Measurements from ENCODE around the gene OR2T34. TPM values are rescaled to one million over a fixed set of nuclear protein-coding genes. Genes with fewer than 3 reads are reported as not detected.

The OR2T34 gene
- total RNA-seq, 1 donor from 2014 or later: not detected

DNA sequence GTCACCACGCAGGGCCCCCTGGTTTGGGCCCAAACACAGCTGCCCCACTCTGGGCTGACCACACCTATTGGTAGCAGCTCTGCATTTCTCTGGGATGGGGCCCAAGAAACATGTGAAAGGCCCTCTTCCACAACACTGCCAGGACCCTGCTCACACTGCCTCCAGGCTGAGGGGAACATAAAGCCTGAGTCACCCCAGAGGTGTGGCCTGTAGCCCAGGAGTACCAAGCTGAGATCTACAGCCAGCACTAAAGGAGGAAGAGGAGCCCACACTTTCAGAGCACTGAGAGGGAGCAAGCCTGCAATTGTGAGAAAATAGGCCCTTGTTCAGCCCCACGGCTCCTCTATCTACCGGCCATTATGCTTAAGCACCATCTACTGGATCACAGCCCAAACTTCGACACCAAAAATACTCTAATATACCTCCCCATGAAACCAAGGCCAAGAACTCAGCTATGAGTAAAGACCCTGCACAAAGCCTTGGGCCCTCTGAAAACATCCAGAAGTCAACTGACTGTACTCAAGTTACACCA is 37.4 kb upstream of the OR2T34 start:
- TF ChIP-seq, protein P1, sequence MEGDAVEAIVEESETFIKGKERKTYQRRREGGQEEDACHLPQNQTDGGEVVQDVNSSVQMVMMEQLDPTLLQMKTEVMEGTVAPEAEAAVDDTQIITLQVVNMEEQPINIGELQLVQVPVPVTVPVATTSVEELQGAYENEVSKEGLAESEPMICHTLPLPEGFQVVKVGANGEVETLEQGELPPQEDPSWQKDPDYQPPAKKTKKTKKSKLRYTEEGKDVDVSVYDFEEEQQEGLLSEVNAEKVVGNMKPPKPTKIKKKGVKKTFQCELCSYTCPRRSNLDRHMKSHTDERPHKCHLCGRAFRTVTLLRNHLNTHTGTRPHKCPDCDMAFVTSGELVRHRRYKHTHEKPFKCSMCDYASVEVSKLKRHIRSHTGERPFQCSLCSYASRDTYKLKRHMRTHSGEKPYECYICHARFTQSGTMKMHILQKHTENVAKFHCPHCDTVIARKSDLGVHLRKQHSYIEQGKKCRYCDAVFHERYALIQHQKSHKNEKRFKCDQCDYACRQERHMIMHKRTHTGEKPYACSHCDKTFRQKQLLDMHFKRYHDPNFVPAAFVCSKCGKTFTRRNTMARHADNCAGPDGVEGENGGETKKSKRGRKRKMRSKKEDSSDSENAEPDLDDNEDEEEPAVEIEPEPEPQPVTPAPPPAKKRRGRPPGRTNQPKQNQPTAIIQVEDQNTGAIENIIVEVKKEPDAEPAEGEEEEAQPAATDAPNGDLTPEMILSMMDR (IDR thresholded peaks at IDR 0.05; ENCODE audit: insufficient read depth, low read length, poor library complexity, severe bottlenecking): no peak
- Histone ChIP-seq H3K36me3 (ENCODE audit: control insufficient read depth, insufficient read depth, low read length) (no peaks in the 10 kb centered on the region), H3K27me3 (ENCODE audit: control insufficient read depth, insufficient read depth, low read length) (no peaks in the 10 kb centered on the region), H3K4me3 (ENCODE audit: low read depth, low read length) (no peak overlapping the region)
- DNase-seq (ENCODE audit: low read depth): no peak

DNA sequence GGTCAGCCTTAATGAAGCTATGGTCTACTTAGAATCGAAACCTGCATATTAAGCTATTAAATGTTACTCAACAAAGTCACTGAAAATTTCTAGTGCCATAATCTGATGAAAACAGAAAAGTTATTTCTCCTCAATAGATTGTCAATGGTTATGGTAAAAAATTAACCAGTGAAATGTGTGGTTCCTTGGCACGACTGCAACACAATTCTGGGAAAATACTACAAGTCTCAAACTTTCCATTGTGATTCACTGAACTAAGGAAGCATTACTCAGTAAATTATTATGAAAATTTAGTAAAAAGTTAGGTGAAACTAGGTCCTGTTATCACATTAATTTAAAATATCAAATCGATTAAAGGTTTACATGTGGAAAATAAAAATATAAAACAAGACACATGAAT is 35.7 kb upstream of the OR2T34 start:
- TF ChIP-seq, protein P1 (IDR thresholded peaks at IDR 0.05; ENCODE audit: insufficient read depth, low read length, poor library complexity, severe bottlenecking): no peak
- Histone ChIP-seq H3K27me3 (ENCODE audit: control insufficient read depth, insufficient read depth, low read length) (no peaks in the 10 kb centered on the region), H3K4me3 (ENCODE audit: low read depth, low read length) (no peak overlapping the region), H3K36me3 (ENCODE audit: control insufficient read depth, insufficient read depth, low read length) (no peaks in the 10 kb centered on the region)
- no peak for DNase-seq (ENCODE audit: low read depth)

DNA sequence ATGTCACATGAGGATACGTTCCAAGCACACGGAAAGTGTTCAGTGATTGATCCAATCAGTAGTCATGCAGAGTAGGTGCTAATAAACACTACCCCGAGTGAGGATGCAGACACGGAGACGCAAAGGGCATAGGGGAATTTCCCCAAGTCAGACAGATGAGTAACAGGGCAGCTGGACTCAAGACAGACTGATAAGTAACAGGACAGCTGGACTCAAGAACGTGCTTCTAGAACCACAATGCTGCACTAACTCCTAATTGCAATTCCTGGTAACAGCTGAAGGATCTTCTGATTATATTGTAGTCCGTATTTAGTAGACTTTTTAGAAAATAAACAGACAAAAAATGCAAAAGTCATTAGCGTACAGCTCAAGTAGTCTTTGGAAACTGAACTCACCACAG is 24.8 kb upstream of the OR2T34 start:
- Histone ChIP-seq H3K4me3 (ENCODE audit: low read depth, low read length) (no peak overlapping the region), H3K27me3 (ENCODE audit: control insufficient read depth, insufficient read depth, low read length) (no peaks in the 10 kb centered on the region), H3K36me3 (ENCODE audit: control insufficient read depth, insufficient read depth, low read length) (no peaks in the 10 kb centered on the region)
- TF ChIP-seq, protein P1 (IDR thresholded peaks at IDR 0.05; ENCODE audit: insufficient read depth, low read length, poor library complexity, severe bottlenecking): no peak
- DNase-seq (ENCODE audit: low read depth): no peak

DNA sequence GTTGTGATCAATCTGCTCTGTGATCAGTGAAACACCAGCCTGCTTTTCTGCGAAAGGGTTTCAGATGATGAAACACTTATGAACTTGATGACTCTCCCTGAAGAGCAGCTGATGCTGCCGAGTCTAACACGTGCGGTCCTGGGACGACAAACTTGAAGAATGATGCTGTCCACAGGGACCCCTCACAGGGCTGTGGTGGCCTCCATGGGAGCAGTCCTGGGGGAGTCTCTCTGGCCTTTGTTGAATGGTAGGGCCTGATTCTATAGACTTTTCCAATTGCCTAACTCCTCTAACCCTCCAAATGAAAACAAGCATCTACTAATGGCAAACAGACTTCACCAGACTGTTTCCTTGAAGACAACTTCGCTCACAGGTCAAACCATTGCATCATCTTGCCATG is 23.0 kb upstream of the OR2T34 start, which contains the start of gene OR2T10:
TSS of gene OR2T10 (minus strand) at position 112 of the 400 bp plus-strand sequence. CDS start 3,932 bp downstream, outside the sequence.
- H3K27me3 ChIP-seq (ENCODE audit: control insufficient read depth, insufficient read depth, low read length): no peaks in the 10 kb centered on the region
- no peak within 1 kb of the TSS for H3K4me3 ChIP-seq (ENCODE audit: low read depth, low read length)
- TF ChIP-seq, protein P1 (IDR thresholded peaks at IDR 0.05; ENCODE audit: insufficient read depth, low read length, poor library complexity, severe bottlenecking): no peak
- DNase-seq (ENCODE audit: low read depth): no peak
- no peaks in the 10 kb centered on the region for H3K36me3 ChIP-seq (ENCODE audit: control insufficient read depth, insufficient read depth, low read length)

DNA sequence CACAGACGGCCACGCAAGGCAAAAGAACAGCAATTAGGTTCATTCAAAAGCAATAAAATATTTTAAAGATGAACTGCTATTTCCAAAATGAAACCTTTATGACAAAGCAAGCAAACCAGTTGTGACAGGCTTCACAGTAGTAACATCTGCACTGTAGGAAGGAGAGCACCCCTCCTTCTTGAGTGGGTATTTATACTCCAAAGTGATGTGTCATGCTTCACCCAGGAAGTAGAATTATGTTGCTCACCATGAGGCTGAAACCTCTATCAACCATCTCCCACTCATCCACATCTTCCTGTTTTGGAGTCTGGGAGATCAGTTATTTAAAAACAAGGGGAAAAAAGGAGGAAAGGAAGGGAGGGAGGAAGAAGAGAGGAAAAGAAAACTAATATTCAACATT is 22.1 kb upstream of the OR2T34 start:
- Histone ChIP-seq H3K4me3 (ENCODE audit: low read depth, low read length) (no peak overlapping the region), H3K27me3 (ENCODE audit: control insufficient read depth, insufficient read depth, low read length) (no peaks in the 10 kb centered on the region), H3K36me3 (ENCODE audit: control insufficient read depth, insufficient read depth, low read length) (no peaks in the 10 kb centered on the region)
- no peak for DNase-seq (ENCODE audit: low read depth)
- TF ChIP-seq, protein P1 (IDR thresholded peaks at IDR 0.05; ENCODE audit: insufficient read depth, low read length, poor library complexity, severe bottlenecking): no peak

DNA sequence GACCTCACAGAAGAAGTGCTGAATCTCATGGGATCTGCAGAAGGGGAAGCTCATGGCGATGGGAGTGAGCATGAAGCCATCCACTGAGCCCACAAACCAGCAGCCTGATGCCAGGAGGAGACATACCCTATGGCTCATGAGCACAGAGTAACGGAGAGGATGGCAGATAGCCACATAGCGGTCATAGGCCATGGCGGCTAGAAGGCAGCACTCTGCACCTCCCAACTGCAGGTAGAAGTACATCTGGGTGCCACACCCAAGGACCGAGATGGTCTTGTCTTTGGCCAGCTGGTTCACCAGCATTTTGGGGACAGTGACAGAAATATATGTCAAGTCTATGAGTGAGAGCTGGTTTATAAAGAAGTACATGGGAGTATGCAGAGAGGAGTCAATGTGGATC is 18.7 kb upstream of the OR2T34 start:
- TF ChIP-seq, protein P1 (IDR thresholded peaks at IDR 0.05; ENCODE audit: insufficient read depth, low read length, poor library complexity, severe bottlenecking): no peak
- H3K36me3 ChIP-seq (ENCODE audit: control insufficient read depth, insufficient read depth, low read length): no peaks in the 10 kb centered on the region
- DNase-seq (ENCODE audit: low read depth): no peak
- no peak overlapping the region for H3K4me3 ChIP-seq (ENCODE audit: low read depth, low read length)
- no peaks in the 10 kb centered on the region for H3K27me3 ChIP-seq (ENCODE audit: control insufficient read depth, insufficient read depth, low read length)

All from kidney epithelial cell (primary cell).